Aorta (tissue), 5 donors: ENCODE measurements around the gene COL4A6. TPM values are rescaled to one million over a fixed set of nuclear protein-coding genes. Genes with fewer than 3 reads are reported as not detected.

Experiments used
- ATAC-seq: fragments of 200-7000 bp; cut with Tn5 transposase; one replicate; pipeline ENCODE4 v1.9.1; 2022; ENCODE audit warnings: moderate library complexity; ENCODE audit not compliant: low FRiP score
- DNase-seq, 2 donors: peaks; one replicate each; pipeline ENCODE4 v3.0.0-alpha.2; 2020
- H3K27ac ChIP-seq, 2 donors: one replicate each; pipeline ENCODE4 v1.5.1; 2013; ENCODE audit warnings: low read length in 2 of 2, mild to moderate bottlenecking in 2 of 2, moderate library complexity in 2 of 2, control low read depth in 1 of 2, inconsistent platforms in 1 of 2, low read depth in 1 of 2
- H3K27me3 ChIP-seq, 2 donors: one replicate each; pipeline ENCODE4 v1.6.1; 2013; ENCODE audit warnings: control low read depth in 1 of 2, low read length in 1 of 2, mild to moderate bottlenecking in 1 of 2, moderate library complexity in 1 of 2; ENCODE audit not compliant: insufficient read depth in 2 of 2, control insufficient read depth in 1 of 2
- H3K36me3 ChIP-seq, 2 donors: one replicate each; pipeline ENCODE4 v1.6.1; 2013; ENCODE audit warnings: control low read depth in 1 of 2, low read length in 1 of 2, mild to moderate bottlenecking in 1 of 2; ENCODE audit not compliant: insufficient read depth in 2 of 2, control insufficient read depth in 1 of 2
- H3K4me1 ChIP-seq, 2 donors: one replicate each; pipeline ENCODE4 v1.6.1; 2013; ENCODE audit warnings: low read length in 2 of 2, control low read depth in 1 of 2, mild to moderate bottlenecking in 1 of 2, moderate library complexity in 1 of 2; ENCODE audit not compliant: insufficient read depth in 2 of 2, control insufficient read depth in 1 of 2
- H3K4me3 ChIP-seq, 2 donors: one replicate each; pipeline ENCODE4 v1.5.1; 2013; ENCODE audit warnings: low read length in 2 of 2, control low read depth in 1 of 2, mild to moderate bottlenecking in 1 of 2
- H3K9me3 ChIP-seq: one replicate; pipeline ENCODE4 v1.6.1; 2013; ENCODE audit warnings: mild to moderate bottlenecking, low read length; ENCODE audit not compliant: control insufficient read depth
- WGBS, 2 donors: extraction: QIAGEN DNeasy Blood & Tissue Kit; methylation state at CpG; one replicate each; pipeline ENCODE4 v1.1.7; 2013; 5-methylcytosine and 5-hydroxymethylcytosine counted together
- intact Hi-C, 2 donors: fragments of 100-400 bp; cut with DNase I; formaldehyde crosslinking; loops; one replicate each; pipeline versions ENCODE4 v1.14.2 to v1.15.0; 2022
- polyA plus RNA-seq, 2 donors: library from polyadenylated mRNA; stranded (reverse); fragments of 200-250 nt; gene quantifications; one replicate each; pipeline ENCODE4 v1.2.3, GENCODE V29; 2013
- total RNA-seq, 2 donors: library from RNA; stranded (reverse); fragmentation: NEBNext Ultra II Directional; extraction: Animal tissue kit (Norgen Biotek cat#: 25700); gene quantifications; one replicate each; pipeline ENCODE4 v1.2.1, GENCODE V29; 2021
- donor health status: healthy with polysubstance abuse.
- donor health status: Bipolar disorder and iron deficiency.
- donor health status: DM: no; HTN: no; CAD: no.
- donor health status: DM: no; HTN: no; CAD: no.
- donor health status: DM: yes; HTN: yes; CAD: no.

Gene COL4A6
- total and polyA plus RNA-seq, 4 donors, result 0.75 to 7.2 (median 1.8) TPM

GRCh38 chrX:108307132-108308085 lies 130.8 kb downstream of the COL4A6 start:
- WGBS, 2 donors, result 32 to 34% methylated on average over 6 of the region's 6 CpGs
- no peak for ATAC-seq

DNA sequence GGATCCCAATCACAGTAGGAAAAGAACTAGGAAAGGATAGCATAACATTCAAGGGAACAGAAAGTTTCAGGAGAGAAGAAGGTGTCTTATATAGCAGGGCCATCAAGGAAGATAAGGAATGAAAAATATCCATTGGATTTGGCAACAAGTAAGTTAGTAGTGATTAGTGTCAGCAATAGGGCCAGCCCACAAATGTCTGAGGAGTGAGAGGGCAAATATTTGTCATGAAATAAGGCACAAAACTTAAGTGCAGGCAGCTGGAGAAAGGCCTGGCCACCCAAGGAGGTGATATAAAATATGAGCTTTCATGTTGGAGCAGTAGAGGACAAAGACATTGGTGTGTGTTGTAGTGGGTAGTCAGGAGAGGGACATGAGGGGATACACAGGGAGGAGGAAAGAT lies 132.1 kb downstream of the COL4A6 start:
- H3K27ac ChIP-seq, result no peak overlapping the region
- H3K27me3 ChIP-seq, result no peaks in the 10 kb centered on the region
- no peak for DNase-seq
- H3K4me1 ChIP-seq, result no peaks in the 10 kb centered on the region
- no peaks in the 10 kb centered on the region for H3K36me3 ChIP-seq
- no peaks in the 10 kb centered on the region for H3K9me3 ChIP-seq
- H3K4me3 ChIP-seq, result no peak overlapping the region
- ATAC-seq, result no peak
- intact Hi-C loops, result no loop called here

More at GRCh38 chrX:108307132-108308085, 130.8 kb downstream of the COL4A6 start:
- no peak overlapping the region for H3K27ac ChIP-seq
- intact Hi-C loops, result no loop called here
- H3K4me3 ChIP-seq, result no peak overlapping the region
- H3K9me3 ChIP-seq, result no peaks in the 10 kb centered on the region
- DNase-seq, result no peak
- no peaks in the 10 kb centered on the region for H3K4me1 ChIP-seq
- H3K27me3 ChIP-seq, result no peaks in the 10 kb centered on the region
- no peaks in the 10 kb centered on the region for H3K36me3 ChIP-seq

DNA sequence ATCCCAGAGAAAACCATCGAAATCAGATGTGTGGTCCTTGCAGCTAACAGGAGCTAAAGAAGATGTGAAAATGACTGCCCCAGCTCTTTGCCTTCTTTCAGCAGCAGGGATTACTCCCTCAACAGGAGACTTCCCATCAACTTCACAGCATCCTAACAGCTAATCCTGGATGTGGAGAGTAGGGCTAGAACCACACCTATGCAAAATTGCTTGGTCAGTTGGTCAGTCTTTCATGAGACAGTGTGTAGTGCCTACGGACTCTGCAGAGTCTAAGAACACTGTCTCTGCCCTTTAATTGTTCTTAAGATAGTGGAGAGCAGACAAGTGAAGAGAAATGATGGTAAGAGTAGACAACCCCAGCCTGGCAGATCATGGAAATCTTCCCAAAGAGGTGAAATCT lies 133.5 kb downstream of the COL4A6 start:
- Histone ChIP-seq H3K9me3 (no peaks in the 10 kb centered on the region), H3K36me3 (no peaks in the 10 kb centered on the region), H3K4me3 (no peak overlapping the region), H3K27me3 (no peaks in the 10 kb centered on the region), H3K27ac (no peak overlapping the region), H3K4me1 (no peaks in the 10 kb centered on the region)
- intact Hi-C loops, result no loop called here
- ATAC-seq (no peak), DNase-seq (no peak)
- 60 to 81% methylated on average over 2 of the region's 2 CpGs for WGBS, 2 donors

- Histone ChIP-seq H3K27ac (no peak overlapping the region), H3K4me3 (no peak overlapping the region), H3K4me1 (no peaks in the 10 kb centered on the region), H3K27me3 (no peaks in the 10 kb centered on the region), H3K36me3 (no peaks in the 10 kb centered on the region), H3K9me3 (no peaks in the 10 kb centered on the region)
- WGBS, 2 donors, result 8 to 18% methylated on average over 5 of the region's 5 CpGs
- ATAC-seq (no peak), DNase-seq (no peak)
- intact Hi-C loops, result no loop called here
Measured at GRCh38 chrX:108304210-108304609, 134.0 kb downstream of the COL4A6 start.

- no peaks in the 10 kb centered on the region for H3K36me3 ChIP-seq
- ATAC-seq, result no peak
- no peaks in the 10 kb centered on the region for H3K4me1 ChIP-seq
- H3K27me3 ChIP-seq, result no peaks in the 10 kb centered on the region
- intact Hi-C loops, result no loop called here
- H3K9me3 ChIP-seq, result no peaks in the 10 kb centered on the region
- DNase-seq, result no peak
- 81 to 91% methylated on average over 2 of the region's 2 CpGs for WGBS, 2 donors
- H3K4me3 ChIP-seq, result no peak overlapping the region
- H3K27ac ChIP-seq, result no peak overlapping the region
Measured at GRCh38 chrX:108303682-108304081, 134.5 kb downstream of the COL4A6 start.

DNA sequence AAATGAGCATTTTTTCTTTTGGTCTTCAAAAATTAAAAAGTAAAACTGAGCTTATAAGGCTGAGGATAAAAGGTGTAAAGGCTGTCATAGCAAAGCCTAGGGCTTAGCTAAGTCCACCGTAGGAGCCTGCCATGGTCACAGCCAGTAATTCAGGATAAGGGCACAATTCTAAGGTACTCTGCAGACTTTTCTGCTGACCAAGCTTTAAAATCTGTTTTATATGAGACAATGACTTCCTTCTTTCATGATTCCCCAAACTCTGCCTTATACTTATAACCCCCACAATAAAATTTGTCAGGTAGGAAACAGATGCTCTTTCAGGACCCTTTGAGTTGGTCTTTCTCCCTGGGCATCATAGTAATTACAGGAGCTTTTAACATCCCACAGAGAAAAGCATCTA lies 138.5 kb downstream of the COL4A6 start:
- Histone ChIP-seq H3K27ac (no peak overlapping the region), H3K9me3 (no peaks in the 10 kb centered on the region), H3K4me3 (no peak overlapping the region), H3K36me3 (no peaks in the 10 kb centered on the region), H3K27me3 (no peaks in the 10 kb centered on the region), H3K4me1 (no peaks in the 10 kb centered on the region)
- DNase-seq (no peak), ATAC-seq (no peak)
- intact Hi-C loops, result no loop called here
- 73 to 87% methylated on average over 1 of the region's 1 CpG for WGBS, 2 donors

DNA sequence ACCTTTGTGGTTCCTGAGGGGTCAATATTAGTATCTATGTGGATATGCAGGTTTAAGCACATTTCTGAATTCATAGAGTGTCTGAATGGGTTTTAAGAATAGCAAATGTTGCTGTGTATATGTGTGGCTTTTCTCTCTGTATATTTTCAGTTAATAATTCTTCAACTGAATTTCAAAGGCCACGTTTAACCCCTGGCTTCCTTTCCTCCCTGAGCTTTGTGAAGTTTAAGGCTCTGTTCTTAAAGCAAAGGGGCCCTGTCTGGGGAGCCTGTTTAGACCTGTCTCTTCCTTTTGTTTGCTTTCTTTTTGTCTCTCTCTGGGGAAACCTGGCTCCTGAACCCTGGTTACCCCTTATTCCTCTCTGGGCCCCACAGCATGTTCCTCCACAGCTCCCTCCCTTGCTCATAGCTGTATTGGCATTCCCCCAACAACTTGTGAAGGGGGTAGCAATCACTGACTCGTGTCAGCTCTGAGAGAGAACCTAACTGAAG lies 139.1 kb downstream of the COL4A6 start:
- Histone ChIP-seq H3K4me3 (no peak overlapping the region), H3K4me1 (no peaks in the 10 kb centered on the region), H3K9me3 (no peaks in the 10 kb centered on the region), H3K36me3 (no peaks in the 10 kb centered on the region), H3K27me3 (no peaks in the 10 kb centered on the region), H3K27ac (no peak overlapping the region)
- ATAC-seq (no peak), DNase-seq (no peak)
- intact Hi-C loops, result no loop called here
- 9 to 16% methylated on average over 2 of the region's 2 CpGs for WGBS, 2 donors

DNA sequence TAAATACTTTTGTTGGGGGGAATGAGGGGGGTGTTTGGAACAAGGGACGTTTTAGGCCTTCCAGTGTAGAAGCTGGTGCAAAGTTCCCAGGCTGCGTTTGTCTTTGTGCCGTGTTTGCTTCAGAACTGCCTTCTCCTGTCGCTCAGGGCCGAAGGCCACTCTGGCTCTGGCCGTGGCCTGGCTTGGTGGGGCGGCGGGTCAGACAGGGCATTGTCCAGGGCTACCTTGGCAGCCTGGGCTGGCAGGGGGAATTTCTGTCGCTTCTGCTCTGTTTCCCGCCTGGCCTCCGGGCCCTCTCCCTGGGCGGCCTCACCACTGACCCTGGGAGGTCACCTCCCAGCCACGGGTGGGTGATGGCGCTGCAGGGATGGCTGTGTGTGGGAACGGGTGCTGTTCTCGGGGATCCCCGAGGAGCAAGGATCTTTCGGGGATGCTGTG lies 140.0 kb downstream of the COL4A6 start:
- ATAC-seq (no peak), DNase-seq (no peak)
- H3K27me3 ChIP-seq, result no peaks in the 10 kb centered on the region
- no peaks in the 10 kb centered on the region for H3K9me3 ChIP-seq
- H3K4me1 ChIP-seq, result no peaks in the 10 kb centered on the region
- no peaks in the 10 kb centered on the region for H3K36me3 ChIP-seq
- no peak overlapping the region for H3K27ac ChIP-seq
- WGBS, 2 donors, result 77 to 94% methylated on average over 18 of the region's 18 CpGs
- intact Hi-C loops, result no loop called here
- H3K4me3 ChIP-seq, result no peak overlapping the region

- H3K36me3 ChIP-seq, result no peaks in the 10 kb centered on the region
- ATAC-seq, result no peak
- DNase-seq, result no peak
- no peak overlapping the region for H3K4me3 ChIP-seq
- H3K4me1 ChIP-seq, result no peaks in the 10 kb centered on the region
- H3K27me3 ChIP-seq, result no peaks in the 10 kb centered on the region
- H3K9me3 ChIP-seq, result no peaks in the 10 kb centered on the region
- no peak overlapping the region for H3K27ac ChIP-seq
- intact Hi-C loops, result no loop called here
Measured at GRCh38 chrX:108297290-108297689, 140.9 kb downstream of the COL4A6 start.
